Stimulated activated CD4-positive, alpha-beta T cell treated with anti-CD3 and anti-CD28 coated beads, Interleukin-12 subunit alpha, Interleukin-12 subunit beta, amount 100 ng/mL, for 24 hours (primary cell): ENCODE data around the gene UBR1.

Source experiments
- DNase-seq, 2 experiments: peaks; one replicate each; pipeline ENCODE4 v3.0.0-alpha.2; 2020; ENCODE audit warnings: low read depth in 2 of 2

UBR1 gene

DNA sequence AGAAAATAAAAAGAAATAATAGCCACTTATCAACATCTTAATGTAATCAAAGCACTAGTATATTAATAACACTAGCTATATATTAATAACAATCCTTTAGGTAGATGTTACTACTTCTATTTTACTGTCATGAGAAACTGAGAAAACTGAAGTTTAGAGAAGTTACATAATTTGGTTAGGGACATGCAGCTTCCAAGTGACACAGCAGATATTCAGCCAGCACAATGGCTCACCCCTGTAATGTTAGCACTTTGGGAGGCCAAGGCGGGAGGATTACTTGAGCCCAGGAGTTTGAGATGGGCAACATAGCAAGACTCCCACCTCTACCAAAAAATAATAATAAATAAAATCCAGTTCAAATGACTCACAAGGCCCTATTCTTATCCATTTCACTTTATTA, 1.9 kb upstream of the UBR1 start:
- no peak for DNase-seq

DNA sequence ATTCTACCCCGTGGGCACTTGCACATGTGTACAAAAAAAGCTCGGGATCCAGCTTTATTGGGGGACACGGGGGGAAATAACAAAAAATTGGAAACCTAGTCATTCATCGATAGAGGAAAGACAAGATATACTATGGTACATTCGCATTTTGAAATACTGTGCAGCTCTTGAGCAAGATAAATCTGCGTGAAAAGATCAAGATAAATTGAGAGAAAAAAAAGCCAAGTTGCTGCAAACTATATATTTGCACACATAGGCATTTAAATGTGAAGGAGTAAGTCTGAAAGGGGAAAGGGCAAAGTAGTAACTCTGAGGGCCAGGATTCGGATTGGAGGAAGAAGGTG, 620 bp upstream of the UBR1 start:
- no peak for DNase-seq

GRCh38 chr15:43105077-43105736, 631 bp downstream of the UBR1 start:
- no peak for DNase-seq

GRCh38 chr15:43104426-43104825, 1.4 kb downstream of the UBR1 start:
- no peak for DNase-seq

- DNase-seq, result no peak
Measured at GRCh38 chr15:43103907-43104306, 1.9 kb downstream of the UBR1 start.

DNA sequence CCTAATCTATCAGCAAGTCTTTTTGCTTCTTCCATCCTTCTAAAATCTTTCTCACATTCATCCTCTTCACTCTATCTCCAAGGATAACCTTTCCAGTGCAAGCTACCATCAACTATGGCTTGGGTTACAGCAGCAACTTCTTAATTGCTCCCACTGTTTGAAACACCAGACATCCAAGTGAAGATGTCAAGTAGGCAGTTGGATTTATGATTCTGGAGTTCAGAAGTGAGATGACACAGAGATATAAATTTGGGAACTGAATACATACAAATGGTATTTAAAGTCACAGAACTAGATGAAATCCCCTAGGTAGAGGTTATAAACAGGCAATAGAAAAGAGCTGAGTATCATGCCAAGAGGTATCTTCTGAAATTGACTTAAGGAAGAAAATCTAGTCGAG, 3.7 kb downstream of the UBR1 start:
- no peak for DNase-seq

GRCh38 chr15:43100971-43101370, 4.9 kb downstream of the UBR1 start:
- no peak for DNase-seq

- no peak for DNase-seq
Measured at GRCh38 chr15:43099105-43099845, 6.6 kb downstream of the UBR1 start.

GRCh38 chr15:43096411-43096810, 9.4 kb downstream of the UBR1 start:
- DNase-seq, result no peak

GRCh38 chr15:43095708-43096347, 10.0 kb downstream of the UBR1 start:
- DNase-seq, result no peak

- no peak for DNase-seq
Measured at GRCh38 chr15:43095243-43095642, 10.6 kb downstream of the UBR1 start.

DNA sequence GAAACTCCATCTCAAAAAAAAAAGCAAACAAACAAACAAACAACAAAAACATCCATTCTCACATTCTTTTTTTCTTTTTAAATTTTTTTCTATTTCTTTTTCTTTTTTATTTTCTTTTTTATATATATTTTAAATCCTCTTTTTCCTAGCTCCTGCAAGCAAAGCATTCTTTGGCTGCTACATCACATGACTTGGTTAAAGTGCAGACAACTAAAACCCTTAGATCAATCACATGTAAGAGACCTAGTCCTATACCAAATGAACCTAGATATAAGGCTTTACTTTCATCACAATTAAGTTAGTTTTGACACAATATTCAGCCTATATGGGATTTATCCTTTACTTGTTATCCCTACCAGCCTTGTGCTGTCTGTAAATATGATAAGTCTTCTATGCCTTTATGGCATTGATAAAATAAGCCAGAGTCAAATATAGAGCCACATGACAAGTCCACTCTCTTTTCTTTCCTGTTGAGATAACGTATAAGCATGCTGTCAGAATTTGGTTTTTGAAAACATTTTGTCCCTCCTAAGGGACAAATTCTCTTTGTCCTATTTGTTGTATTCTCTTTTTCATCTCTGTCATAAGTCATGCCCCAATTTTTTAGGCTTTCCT, 11.3 kb downstream of the UBR1 start:
- DNase-seq, result no peak

DNA sequence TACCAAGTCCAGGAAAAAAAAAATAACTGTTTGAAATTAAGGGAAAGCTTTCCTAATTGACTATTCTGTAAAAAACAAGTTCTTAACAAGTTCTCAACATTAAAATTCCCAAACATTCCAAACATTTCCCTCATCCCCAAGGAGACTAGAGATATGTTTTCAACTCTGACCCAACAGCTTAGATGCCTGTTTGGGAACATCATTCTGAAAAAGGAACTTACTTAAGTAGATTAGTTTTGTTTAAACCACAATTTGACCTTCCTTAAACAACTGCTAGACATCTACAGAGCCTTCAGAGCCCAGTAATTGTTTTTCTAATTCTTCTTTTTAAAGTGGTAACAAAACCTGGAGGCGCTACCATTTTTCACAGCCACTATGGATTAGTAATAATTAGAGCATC, 12.8 kb downstream of the UBR1 start:
- DNase-seq, result no peak

GRCh38 chr15:43091859-43092258, 14.0 kb downstream of the UBR1 start:
- DNase-seq, result no peak

GRCh38 chr15:43086551-43086950, 19.3 kb downstream of the UBR1 start:
- DNase-seq, result no peak

- DNase-seq, result no peak
Measured at GRCh38 chr15:43085921-43086320, 19.9 kb downstream of the UBR1 start.

DNA sequence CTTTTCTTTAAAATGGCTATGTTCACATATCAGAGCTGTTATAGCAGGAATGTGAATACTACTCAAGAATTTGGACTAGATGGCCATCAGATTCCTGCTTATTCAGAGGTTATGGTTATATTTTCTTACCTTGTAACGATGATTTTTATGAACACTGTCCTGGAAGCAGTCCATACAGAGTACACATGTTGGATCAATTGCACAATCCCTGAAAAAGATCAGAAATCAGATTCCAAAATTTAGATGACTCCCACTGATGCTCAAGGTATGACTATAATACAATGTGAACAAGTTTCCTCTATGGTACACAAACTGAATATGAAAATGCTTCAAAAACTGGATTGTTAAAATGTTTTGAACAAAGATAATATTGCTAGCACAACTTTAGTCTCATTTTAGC, 23.3 kb downstream of the UBR1 start:
- DNase-seq, result no peak

DNA sequence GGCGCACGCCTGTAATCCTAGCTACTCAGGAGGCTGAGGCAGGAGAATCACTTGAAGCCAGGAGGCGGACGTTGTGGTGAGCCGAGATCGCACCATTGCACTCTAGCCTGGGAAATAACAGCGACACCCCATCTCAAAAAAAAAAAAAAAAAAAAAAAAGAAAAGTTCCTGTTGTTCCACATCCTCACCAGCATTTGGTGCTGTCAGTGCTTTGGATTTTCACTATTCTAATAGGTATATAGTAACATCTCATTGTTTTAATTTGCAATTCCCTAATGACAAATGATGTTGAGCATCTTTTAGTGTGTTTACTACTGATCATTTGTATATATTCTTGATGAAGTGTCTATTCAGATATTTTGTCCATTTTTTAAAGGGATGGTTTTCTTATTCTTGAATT, 24.6 kb downstream of the UBR1 start:
- DNase-seq, result no peak

DNA sequence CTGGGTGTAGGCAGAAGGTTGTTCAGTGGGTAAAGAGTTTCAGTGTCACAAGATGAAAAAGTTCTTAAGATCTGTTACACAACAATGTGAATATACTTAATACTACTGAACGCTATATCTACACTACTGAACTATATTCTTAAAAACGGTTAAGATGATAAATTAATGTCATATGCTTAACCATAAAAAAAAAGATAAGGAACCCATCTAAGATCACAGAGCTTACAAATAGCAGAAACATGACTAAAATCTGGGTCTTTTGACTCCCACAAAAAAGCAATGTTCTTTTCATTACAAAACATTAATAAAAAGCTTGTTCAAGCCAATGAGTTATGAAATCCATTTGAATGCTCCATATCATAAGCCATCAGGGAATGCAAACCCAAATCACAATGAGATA, 34.4 kb downstream of the UBR1 start:
- no peak for DNase-seq

GRCh38 chr15:43070893-43071292, 34.9 kb downstream of the UBR1 start:
- no peak for DNase-seq

GRCh38 chr15:43070249-43070648, 35.6 kb downstream of the UBR1 start:
- no peak for DNase-seq

- DNase-seq, result no peak
Measured at GRCh38 chr15:43067717-43068461, 37.9 kb downstream of the UBR1 start.
